GM19438 (cell line): ENCODE data around the gene WDR53.
"Not testable (repeated sequence)": the region's sequence is repeated elsewhere in the genome, so short reads cannot be mapped to it uniquely, and the experiment has no call there.

Experiments
- ATAC-seq: cut with Tn5 transposase; IDR thresholded peaks from one replicate; pipeline ENCODE4 v1.9.1; 2021; ENCODE audit warnings: low read depth; ENCODE audit not compliant: unreplicated experiment

WDR53 gene

DNA sequence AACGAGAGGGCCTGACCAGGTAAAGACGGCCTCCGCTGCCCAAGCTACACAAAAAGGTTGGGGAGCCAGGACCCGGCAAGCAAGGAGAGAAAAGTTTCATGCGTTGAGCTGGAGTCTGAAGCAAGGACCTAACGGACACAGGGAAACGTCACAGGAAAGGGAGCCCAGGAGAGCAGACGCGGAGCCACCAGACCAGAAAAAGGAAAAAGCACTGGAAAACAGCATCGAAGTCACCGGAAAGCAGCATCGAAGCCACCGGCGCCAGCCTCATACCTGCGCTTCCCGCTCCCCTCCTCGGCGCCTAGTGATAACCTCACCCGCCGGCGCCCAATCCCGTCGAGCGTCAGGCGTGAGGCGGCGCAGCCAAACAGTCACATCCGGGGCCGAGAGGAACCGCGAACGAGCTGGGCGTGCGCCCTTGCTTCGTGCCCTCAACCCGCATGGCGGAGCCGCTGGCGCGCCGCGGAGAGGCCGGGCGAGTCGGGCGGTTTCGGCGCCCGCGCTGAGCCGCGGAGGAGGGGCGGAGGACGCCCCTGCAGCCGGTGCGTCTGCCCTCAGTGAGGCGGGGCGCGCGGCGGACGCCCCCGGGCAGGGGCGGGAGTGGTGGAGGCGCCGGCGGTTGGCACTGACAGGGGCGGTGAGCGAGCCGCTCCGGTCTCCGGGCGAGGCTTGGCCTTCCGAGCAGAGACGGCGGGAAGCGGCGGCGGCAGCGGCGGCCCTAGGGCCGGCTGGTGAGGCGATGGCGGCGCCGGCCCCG lies at the start of gene WDR53, which contains the start of gene FBXO45:
TSS of gene WDR53 (minus strand) at position 309 of the 757 bp plus-strand sequence. CDS start 7,079 bp downstream, outside the sequence.
TSS of gene FBXO45 (plus strand) at position 415 of the 757 bp plus-strand sequence. CDS start at position 740, 325 bp downstream.
- ATAC-seq = peak; percentile 89

DNA sequence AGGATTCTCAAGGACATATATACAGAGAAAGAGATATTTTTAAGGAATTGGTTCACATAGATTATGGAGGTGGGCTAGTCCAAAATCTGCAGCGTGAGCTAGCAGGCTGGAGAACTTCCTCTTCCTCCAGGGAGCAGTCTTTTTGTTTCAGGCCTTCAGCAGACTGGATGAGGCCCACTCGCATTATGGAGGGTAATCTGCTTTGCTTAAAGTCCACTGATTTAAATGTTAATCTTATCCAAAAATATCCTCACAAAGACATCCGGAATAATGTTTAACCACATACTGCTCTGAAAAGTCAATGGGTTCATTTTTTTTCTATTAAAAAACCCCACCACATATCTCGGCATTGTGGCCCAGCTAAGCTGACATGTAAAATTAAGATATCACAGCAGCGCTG lies 48.9 kb upstream of the WDR53 start:
- no peak for ATAC-seq

DNA sequence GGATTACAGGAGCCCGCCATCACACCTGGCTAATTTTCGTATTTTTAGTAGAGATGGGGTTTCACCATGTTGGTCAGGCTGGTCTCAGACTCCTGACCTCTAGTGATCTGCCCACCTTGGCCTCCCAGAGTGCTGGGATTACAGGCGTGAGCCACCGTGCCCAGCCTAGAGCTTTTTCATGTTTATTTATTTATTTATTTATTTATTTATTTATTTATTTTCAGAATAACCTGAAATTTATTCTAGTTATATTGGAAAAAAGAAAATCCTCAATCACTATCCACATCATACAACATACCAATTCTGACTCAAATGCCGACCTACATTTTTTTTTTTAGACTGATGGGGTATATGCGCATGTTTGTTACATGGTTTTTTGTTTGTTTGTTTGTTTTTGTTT lies 46.9 kb upstream of the WDR53 start:
- not testable (repeated sequence) for ATAC-seq

DNA sequence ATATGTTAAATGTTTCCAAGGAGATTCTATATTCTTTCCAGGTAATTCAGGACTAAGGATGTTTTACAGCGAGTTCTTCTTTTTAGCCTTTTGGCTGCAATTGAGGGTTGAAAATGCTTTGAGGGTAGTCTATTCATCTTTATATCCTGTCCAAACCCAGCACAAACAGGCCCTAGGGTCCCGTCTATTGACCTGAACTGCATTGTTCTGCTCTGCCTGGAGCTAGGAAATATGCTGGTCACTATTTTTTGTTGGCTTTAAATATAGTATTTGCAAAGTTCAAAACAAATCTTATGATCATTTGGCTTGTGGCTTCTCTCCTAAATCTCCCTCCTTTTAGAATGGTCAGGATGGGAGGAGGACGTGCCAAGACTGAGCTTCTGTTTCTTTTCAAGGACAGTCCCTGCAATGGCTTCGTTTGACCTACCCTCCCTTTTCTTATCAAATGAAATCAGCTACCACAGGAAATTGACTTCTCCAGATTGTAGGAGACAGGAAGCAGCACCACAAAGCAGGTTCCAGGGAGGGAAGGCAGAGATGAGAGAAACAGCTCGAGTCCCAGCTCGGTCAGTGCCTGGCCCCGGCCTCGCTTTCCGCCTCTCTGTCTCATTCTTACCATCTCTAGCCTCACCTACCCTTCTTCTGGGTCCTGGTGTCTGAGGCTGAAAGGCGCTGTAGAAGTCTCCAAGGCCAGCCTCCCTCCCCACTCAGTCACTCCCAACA lies 43.6 kb upstream of the WDR53 start:
- ATAC-seq = no peak

DNA sequence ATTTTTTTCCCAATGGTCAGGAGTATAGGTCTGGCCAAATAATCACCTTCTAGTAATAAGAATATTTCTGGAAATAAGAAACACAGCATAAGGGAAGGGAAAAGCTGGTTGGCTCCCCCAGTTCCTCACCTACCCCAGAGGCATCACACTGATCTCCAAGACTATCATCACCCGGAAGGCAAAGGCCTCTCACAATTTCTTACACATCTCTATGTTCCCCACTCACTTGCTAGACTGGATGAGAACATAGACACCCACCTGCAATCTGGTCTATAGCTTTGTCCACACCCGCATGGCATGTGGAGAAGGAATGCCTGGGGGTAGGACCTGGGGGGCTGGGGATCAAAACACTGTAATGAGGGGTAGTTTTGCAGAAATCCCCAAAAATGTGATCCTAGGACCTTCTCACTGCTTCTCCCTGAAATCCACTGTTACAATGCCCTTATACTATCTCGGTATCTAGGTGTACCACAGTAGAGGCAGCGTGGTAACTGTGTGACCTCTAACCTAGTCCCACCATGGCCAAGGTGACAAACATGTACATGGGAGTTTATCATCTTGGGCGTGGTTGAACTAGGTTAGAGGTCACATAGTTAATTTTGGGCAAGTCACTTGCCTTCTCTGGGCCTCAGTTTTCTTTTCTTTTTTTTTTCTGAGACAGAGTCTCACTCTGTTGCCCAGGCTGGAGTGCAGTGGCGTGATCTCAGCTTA lies 41.6 kb upstream of the WDR53 start:
- ATAC-seq = no peak

DNA sequence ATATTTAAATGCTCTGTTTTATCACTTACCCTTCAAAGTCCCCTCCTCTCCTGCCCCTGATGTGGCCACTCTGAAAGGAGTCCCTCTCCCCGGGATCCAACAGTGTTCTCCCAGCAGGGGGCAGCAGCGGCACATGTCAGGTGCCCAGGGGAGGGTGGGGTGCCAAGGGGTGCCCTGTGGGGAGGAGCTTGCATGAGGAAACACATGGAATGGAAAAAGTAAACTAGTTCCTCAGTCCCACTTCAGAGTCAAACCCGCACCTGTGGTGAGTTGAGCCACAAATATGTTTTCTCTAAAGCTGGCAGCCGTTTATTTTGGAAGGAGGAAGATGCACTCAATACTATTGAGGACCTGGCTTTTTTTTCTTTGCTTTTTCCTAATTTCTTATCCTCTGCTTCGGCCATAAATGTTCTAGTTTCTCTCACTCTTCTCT lies 41.0 kb upstream of the WDR53 start:
- peak; percentile 83 for ATAC-seq

DNA sequence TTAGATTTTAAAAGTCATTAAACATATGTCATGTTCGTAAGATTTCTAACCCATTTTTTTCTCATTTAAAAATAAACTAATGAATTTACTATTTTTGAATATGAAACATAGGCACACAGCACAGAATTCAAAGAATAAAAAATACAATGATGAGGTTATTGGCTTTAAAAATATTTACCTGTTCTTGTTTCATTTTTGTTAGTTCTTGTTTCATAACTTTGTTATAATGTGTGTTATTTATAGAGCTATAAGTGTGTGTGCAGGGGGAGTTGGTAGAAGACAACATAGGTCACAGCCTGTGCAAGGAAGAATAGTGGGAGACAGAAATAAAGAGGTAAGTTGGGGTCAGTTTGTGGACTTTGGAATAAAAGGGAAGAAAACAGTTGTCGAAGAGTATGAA lies 40.3 kb upstream of the WDR53 start:
- no peak for ATAC-seq

DNA sequence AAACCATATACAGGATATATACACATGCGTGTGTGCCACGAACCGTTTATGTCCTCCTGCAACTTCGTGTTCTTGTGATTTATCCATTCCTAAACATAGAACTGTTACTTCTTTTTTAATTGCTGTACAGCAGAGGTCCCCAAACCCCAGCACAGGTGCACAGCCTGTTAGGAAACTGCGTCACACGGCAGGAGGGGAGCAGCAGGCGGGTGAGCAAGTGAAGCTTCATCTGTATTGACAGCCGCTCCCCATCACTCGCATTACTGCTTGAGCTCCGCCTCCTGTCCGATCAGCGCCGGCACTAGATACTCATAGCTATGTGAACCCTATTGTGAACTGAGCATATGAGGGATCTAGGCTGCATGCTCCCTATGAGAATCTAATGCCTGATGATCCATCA lies 36.2 kb upstream of the WDR53 start:
- no peak for ATAC-seq

DNA sequence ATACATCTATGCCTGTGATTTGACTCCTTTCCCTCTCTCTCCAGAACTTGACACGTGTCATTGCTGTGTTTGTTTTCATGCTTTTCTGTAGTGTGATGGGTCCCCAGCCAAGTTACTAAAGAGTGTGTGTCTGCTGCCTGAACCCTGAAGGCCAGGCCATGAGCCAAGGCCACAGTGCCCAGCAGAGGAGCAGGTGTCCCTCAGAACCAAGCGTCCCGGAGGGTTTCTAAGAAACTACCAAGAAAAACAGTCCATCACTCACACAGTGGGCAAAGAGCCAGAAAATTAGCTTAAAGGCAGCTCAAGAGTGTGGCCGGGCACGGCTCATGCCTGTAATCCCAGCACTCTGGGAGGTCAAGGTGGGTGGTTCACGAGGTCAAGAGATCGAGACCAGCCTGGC lies 35.3 kb upstream of the WDR53 start:
- no peak for ATAC-seq

DNA sequence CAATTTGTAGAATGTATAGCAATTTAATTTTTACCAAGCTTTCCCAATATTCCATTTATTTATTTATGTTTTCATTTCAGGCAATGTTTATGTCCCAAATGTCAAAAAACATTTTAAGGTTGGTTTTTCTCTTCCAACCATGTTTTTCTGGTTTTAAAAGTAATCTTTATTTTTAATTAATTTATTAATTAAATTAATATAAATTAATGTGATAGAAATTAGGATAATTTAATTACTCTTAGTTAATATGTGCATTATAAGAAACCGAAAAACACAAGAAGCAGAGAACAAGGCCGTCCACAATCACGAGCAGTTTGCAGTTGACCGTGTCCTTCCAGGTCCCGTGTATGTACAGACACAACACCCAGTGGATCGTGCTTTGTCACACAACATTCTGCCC lies 34.3 kb upstream of the WDR53 start:
- ATAC-seq = no peak

DNA sequence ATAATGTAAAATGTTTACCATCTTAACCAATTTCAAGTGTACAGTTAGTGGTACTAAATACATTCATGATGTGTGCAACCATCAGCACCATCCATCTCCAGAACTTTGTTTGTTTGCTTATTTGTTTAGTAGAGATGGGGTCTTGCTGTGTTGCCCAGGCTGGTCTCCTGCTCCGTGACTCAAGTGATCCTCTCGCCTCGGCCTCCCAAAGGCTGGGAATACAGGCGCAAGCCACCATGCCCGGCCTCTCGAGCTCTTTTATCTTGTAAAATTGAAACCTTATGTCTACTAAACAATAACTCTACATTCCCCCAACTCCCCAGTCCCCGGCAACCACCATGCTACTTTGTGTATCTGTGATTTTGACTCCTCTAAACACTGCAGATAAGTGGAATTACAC lies 32.0 kb upstream of the WDR53 start:
- ATAC-seq = no peak

DNA sequence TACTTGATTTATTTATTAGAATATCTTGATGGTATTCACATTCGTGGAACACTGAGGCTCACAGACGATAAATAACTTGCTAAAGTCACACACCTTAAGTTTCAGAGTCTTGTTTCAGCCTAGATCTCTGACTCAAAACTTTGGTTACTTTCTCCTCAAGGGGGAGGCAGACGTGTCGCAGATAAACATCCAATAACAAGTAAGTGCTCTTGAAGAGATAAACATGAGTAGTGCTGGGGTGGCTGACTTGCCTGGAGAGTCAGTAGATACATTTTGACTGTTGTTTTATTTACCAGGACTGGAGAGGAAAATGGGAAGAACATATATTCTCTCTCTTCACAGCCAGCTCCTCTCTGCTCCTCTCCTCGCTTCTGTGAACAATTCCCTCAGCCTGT lies 31.4 kb upstream of the WDR53 start:
- no peak for ATAC-seq

DNA sequence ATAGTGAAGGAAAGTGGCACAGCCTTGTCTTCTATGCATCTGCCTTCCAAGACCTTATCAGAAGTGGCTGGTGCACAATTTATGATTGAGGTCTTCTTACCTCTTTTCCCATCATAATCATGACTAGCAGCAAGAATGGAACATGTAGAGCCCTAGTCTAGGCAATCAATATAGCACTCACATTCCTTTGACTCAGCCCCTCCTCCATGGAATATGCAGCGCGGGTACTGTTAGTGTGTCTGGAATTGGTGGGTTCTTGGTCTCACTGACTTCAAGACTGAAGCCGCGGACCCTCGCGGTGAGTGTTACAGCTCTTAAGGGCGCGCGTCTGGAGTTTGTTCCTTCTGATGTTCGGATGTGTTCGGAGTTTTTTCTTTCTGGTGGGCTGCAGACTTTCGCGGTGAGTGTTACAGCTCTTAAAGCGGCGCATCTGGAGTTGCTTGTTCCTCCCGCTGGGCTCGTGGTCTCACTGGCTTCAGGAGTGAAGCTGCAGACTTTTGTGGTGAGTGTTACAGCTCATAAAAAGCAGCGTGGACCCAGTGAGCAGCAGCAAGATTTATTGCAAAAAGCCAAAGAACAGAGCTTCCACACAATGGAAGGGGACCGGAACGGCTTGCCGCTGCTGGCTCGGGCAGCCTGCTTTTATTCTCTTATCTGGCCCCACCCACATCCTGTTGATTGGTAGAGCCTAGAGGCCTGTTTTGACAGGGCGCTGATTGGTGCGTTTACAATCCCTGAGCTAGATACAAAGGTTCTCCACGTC lies 29.8 kb upstream of the WDR53 start:
- not testable (repeated sequence) for ATAC-seq

DNA sequence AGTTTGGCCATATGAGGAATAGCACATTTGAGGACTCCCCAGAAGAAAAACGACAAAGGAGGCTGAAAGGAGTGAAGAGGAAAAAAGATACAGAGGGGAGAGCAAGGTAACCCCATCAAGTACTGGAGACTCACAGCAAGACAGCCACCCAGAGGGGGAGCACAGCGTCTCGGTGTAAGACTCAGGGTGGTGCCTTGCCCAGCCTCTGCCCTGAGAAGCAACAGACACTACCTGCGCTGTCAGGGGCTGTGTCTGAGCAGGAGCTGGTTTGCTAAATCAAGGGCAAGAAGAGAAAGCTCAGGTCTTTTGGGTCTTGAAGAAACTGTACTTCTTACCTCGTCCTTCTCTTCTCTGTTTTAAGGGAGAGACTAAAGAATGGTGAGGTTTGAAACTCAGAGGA lies 28.0 kb upstream of the WDR53 start:
- ATAC-seq = no peak

DNA sequence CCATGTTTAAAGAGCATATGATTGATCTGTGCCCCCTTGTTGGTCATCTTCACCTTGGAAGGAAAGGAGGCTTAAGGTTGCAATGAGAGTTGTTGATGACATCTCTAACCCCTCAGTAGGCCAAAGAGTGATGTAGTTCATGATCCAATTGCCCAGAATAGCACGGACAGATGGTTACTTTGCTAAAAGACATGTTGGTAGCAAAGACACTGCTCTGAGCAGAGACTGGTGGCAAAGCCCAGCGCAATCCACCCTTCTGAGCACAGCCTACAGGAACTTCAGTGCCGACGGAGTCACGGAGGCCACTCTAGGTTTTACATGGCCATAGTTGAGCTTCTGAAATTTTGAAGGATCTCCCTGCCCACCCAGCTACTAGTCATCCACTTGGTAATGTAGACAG lies 21.9 kb upstream of the WDR53 start:
- no peak for ATAC-seq

DNA sequence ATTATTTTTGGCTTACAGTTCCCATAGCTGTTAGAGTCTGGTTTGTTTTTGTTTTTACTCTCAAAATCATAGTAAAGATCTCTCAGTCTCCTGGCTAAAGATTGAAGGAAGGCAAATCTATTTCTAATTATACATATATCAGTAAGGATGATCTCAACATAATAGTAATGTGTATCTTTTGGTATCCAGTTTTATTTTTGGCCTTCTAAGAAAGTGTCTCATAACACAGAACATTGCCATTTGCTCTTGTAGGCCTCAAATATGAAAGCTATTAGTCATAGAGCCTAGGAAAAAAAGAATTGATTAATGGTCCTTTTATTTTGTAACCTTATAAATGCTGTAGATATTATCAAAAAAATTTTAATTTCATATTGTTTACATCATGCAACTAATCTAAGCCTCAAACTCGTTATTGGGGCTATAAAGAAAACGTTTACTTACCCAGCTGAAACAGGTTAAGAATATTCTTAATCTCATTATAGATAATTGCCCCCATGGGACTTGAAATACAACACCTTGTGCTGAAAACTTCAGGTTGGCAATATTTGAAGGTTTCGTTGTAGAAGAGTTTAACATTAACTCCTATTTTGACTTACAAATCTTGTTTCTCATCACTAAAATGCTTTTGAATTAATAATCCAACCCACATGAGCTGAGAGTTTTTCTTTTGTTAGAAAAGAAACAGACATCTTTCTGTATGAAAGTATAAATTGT lies 16.8 kb upstream of the WDR53 start:
- ATAC-seq = no peak

DNA sequence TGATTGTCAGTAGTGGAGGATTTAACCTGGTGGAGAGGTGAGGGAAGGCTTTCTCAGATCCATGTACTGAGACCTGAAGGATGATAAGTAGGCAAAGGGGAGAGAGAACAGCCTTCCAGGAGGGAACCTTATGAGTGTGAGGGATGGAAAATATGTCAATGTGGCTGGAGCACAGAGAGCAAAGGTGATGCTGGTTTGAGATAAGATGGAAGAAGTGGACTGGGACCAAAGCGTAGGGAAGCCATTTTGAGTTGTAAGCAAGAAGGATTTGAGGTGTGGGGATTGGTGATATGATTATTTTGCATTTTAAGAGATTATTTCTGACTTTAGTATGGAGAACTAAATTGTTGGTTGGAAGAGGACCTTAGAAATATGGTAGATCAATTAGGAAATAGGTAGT lies 4.0 kb upstream of the WDR53 start:
- no peak for ATAC-seq

DNA sequence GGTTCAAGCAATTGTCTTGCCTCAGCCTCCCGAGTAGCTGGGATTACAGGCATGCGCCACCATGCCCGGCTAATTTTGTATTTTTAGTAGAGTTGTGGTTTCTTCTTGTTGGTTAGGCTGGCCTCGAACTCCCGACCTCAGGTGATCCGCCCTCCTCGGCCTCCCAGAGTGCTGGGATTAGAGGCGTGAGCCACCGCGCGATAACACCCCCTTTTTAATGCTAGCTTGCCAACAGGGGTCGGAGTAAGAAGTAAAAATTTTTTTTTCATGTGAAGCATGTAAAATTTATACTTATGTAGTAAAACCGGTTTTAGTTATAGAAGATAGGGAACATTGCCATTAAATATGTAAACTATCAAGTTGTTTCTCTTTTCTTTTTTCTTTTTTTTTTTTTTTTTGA lies 2.0 kb upstream of the WDR53 start:
- not testable (repeated sequence) for ATAC-seq

DNA sequence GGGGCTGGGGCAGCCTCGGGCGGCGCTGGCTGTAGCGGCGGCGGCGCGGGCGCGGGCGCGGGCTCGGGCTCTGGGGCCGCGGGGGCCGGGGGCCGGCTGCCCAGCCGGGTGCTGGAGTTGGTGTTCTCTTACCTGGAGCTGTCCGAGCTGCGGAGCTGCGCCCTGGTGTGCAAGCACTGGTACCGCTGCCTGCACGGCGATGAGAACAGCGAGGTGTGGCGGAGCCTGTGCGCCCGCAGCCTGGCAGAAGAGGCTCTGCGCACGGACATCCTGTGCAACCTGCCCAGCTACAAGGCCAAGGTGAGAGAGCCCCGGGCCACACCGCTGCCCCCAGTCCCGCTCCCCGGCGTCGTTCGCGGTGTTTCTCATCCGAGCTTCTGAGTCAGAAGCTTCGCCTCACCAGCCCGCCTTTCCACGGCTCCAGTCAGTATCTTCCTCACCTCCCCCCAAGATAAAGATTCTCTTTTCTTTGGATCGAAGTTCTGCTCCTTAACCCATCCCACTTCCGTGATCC lies 706 bp upstream of the WDR53 start:
- ATAC-seq = peak; percentile 33

DNA sequence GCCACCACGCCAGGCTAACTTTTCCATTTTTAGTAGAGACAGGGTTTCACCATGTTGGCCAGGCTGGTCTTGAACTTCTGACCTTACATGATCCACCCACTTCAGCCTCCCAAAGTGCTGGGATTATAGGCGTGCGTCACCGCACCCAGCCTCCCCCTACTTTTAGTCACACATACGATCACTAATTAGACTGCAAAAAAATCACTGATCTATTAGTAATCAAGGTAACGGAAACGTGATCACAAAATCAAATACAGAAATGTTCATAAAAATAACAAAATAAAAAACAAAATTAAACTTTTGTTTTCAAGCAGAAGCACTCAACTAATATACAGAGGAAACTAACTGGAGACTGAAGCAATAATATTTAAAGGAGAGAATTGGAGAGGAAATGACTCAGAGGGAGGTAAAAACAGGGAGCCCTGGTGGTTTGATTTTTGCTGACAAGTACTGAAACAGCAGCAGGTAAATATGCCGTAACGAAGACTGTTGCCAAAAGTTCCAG lies 4.6 kb downstream of the WDR53 start:
- no peak for ATAC-seq
